IPS-15b (cell line): ENCODE data around the gene BHLHE40.

Source experiments
- H3K27me3 ChIP-seq: one replicate; pipeline ENCODE4 v1.6.1; 2013; ENCODE audit warnings: low read length; ENCODE audit not compliant: control insufficient read depth, insufficient read depth
- H3K36me3 ChIP-seq: one replicate; pipeline ENCODE4 v1.6.1; 2013; ENCODE audit warnings: low read length; ENCODE audit not compliant: control insufficient read depth, insufficient read depth
- H3K4me1 ChIP-seq: one replicate; pipeline ENCODE4 v1.6.1; 2013; ENCODE audit warnings: mild to moderate bottlenecking, low read length; ENCODE audit not compliant: control insufficient read depth, insufficient read depth
- H3K4me3 ChIP-seq: one replicate; pipeline ENCODE4 v1.5.1; 2013; ENCODE audit warnings: low read depth, low read length
- H3K9ac ChIP-seq: one replicate; pipeline ENCODE4 v1.6.1; 2013; ENCODE audit warnings: low read depth, mild to moderate bottlenecking, low read length
- H3K9me3 ChIP-seq: one replicate; pipeline ENCODE4 v1.6.1; 2013; ENCODE audit warnings: mild to moderate bottlenecking, low read length; ENCODE audit not compliant: control insufficient read depth, insufficient read depth

Gene BHLHE40

GRCh38 chr3:4997946-4998345 lies 18.7 kb downstream of the BHLHE40 start:
- no peaks in the 10 kb centered on the region for H3K27me3 ChIP-seq
- H3K9me3 ChIP-seq: no peaks in the 10 kb centered on the region
- no peak overlapping the region for H3K9ac ChIP-seq
- H3K4me1 ChIP-seq: peaks cover 2% of the 10 kb centered on the region
- no peaks in the 10 kb centered on the region for H3K36me3 ChIP-seq
- H3K4me3 ChIP-seq: no peak overlapping the region

GRCh38 chr3:4999531-5000184 lies 20.4 kb downstream of the BHLHE40 start:
- no peaks in the 10 kb centered on the region for H3K36me3 ChIP-seq
- H3K4me1 ChIP-seq: peaks cover 2% of the 10 kb centered on the region
- no peaks in the 10 kb centered on the region for H3K9me3 ChIP-seq
- H3K9ac ChIP-seq: no peak overlapping the region
- H3K27me3 ChIP-seq: no peaks in the 10 kb centered on the region
- H3K4me3 ChIP-seq: no peak overlapping the region

- Histone ChIP-seq H3K9me3 (no peaks in the 10 kb centered on the region), H3K4me3 (no peak overlapping the region), H3K4me1 (peaks cover 2% of the 10 kb centered on the region), H3K36me3 (no peaks in the 10 kb centered on the region), H3K9ac (no peak overlapping the region), H3K27me3 (no peaks in the 10 kb centered on the region)
These were observed 21.9 kb downstream of the BHLHE40 start for GRCh38 chr3:5001135-5001534.

GRCh38 chr3:5001805-5002173 lies 22.6 kb downstream of the BHLHE40 start:
- Histone ChIP-seq H3K36me3 (no peaks in the 10 kb centered on the region), H3K4me1 (peaks cover 2% of the 10 kb centered on the region), H3K9ac (no peak overlapping the region), H3K9me3 (no peaks in the 10 kb centered on the region), H3K4me3 (no peak overlapping the region), H3K27me3 (no peaks in the 10 kb centered on the region)

GRCh38 chr3:5002174-5002870 lies 23.1 kb downstream of the BHLHE40 start:
- Histone ChIP-seq H3K36me3 (no peaks in the 10 kb centered on the region), H3K27me3 (no peaks in the 10 kb centered on the region), H3K4me1 (peaks cover 2% of the 10 kb centered on the region), H3K4me3 (no peak overlapping the region), H3K9ac (peak overlapping the region; percentile 26), H3K9me3 (no peaks in the 10 kb centered on the region)

- Histone ChIP-seq H3K9me3 (no peaks in the 10 kb centered on the region), H3K36me3 (no peaks in the 10 kb centered on the region), H3K4me1 (peaks cover 2% of the 10 kb centered on the region), H3K4me3 (no peak overlapping the region), H3K27me3 (no peaks in the 10 kb centered on the region), H3K9ac (no peak overlapping the region)
These were observed 23.6 kb downstream of the BHLHE40 start for GRCh38 chr3:5002871-5003247.

- no peaks in the 10 kb centered on the region for H3K27me3 ChIP-seq
- no peaks in the 10 kb centered on the region for H3K4me1 ChIP-seq
- no peaks in the 10 kb centered on the region for H3K36me3 ChIP-seq
- no peaks in the 10 kb centered on the region for H3K9me3 ChIP-seq
- H3K4me3 ChIP-seq: no peak overlapping the region
- no peak overlapping the region for H3K9ac ChIP-seq
These were observed 25.3 kb downstream of the BHLHE40 start for GRCh38 chr3:5004319-5005152.

- no peak overlapping the region for H3K4me3 ChIP-seq
These were observed 26.1 kb downstream of the BHLHE40 start for GRCh38 chr3:5005367-5005766.

GRCh38 chr3:5006755-5007202 lies 27.5 kb downstream of the BHLHE40 start:
- H3K27me3 ChIP-seq: no peaks in the 10 kb centered on the region
- H3K9ac ChIP-seq: no peak overlapping the region
- no peaks in the 10 kb centered on the region for H3K4me1 ChIP-seq
- no peaks in the 10 kb centered on the region for H3K9me3 ChIP-seq
- no peaks in the 10 kb centered on the region for H3K36me3 ChIP-seq
- no peak overlapping the region for H3K4me3 ChIP-seq

More at GRCh38 chr3:5005367-5005766, 26.1 kb downstream of the BHLHE40 start:
- Histone ChIP-seq H3K9ac (no peak overlapping the region), H3K27me3 (no peaks in the 10 kb centered on the region), H3K9me3 (no peaks in the 10 kb centered on the region), H3K36me3 (no peaks in the 10 kb centered on the region), H3K4me1 (no peaks in the 10 kb centered on the region)

- Histone ChIP-seq H3K9ac (no peak overlapping the region), H3K36me3 (no peaks in the 10 kb centered on the region), H3K4me3 (no peak overlapping the region), H3K4me1 (no peaks in the 10 kb centered on the region), H3K9me3 (no peaks in the 10 kb centered on the region), H3K27me3 (no peaks in the 10 kb centered on the region)
These were observed 28.6 kb downstream of the BHLHE40 start for GRCh38 chr3:5007873-5008272.

- no peaks in the 10 kb centered on the region for H3K36me3 ChIP-seq
- H3K9ac ChIP-seq: no peak overlapping the region
- H3K4me1 ChIP-seq: peaks cover 5% of the 10 kb centered on the region
- no peak overlapping the region for H3K4me3 ChIP-seq
- no peaks in the 10 kb centered on the region for H3K9me3 ChIP-seq
- H3K27me3 ChIP-seq: no peaks in the 10 kb centered on the region
These were observed 30.4 kb downstream of the BHLHE40 start for GRCh38 chr3:5009506-5010109.
